DOHH2 (cell line): ENCODE results near the gene LRRC73.

ENCODE experiments used
- H3F3A ChIP-seq: fragments of 200-600 bp; sonication (generic), shearing (Covaris generic); 2 replicates; pipeline ENCODE4 v1.6.0; 2016; ENCODE audit warnings: antibody characterized with exemption, mild to moderate bottlenecking; ENCODE audit not compliant: control insufficient read depth, insufficient read depth
- H3K27ac ChIP-seq: fragments of 200-600 bp; sonication (generic); 2 replicates; pipeline ENCODE4 v1.5.1; 2014; ENCODE audit warnings: low read depth, mild to moderate bottlenecking, low read length, moderate library complexity
- H3K27me3 ChIP-seq: fragments of 200-600 bp; sonication (generic); 2 replicates; pipeline ENCODE4 v1.6.1; 2014; ENCODE audit warnings: mild to moderate bottlenecking, low read length, mixed read lengths; ENCODE audit not compliant: control insufficient read depth
- H3K36me3 ChIP-seq: fragments of 200-600 bp; sonication (generic); 2 replicates; pipeline ENCODE4 v1.6.1; 2014; ENCODE audit warnings: mild to moderate bottlenecking, low read length, moderate library complexity, mixed read lengths; ENCODE audit not compliant: control insufficient read depth
- H3K4me1 ChIP-seq: fragments of 200-600 bp; sonication (generic); 2 replicates; pipeline ENCODE4 v1.6.1; 2014; ENCODE audit warnings: mild to moderate bottlenecking, low read length, mixed read lengths; ENCODE audit not compliant: control insufficient read depth
- H3K4me2 ChIP-seq: fragments of 200-600 bp; sonication (generic); 2 replicates; pipeline ENCODE4 v1.6.0; 2014; ENCODE audit warnings: mild to moderate bottlenecking, low read length, moderate library complexity
- H3K4me3 ChIP-seq: fragments of 200-600 bp; sonication (generic); 2 replicates; pipeline ENCODE4 v1.5.1; 2014; ENCODE audit warnings: mild to moderate bottlenecking, low read length, mixed read lengths
- H3K79me2 ChIP-seq: fragments of 200-600 bp; sonication (generic); 2 replicates; pipeline ENCODE4 v1.6.1; 2014; ENCODE audit warnings: mild to moderate bottlenecking, low read length, mixed read lengths; ENCODE audit not compliant: control insufficient read depth
- H3K9me2 ChIP-seq: fragments of 200-600 bp; sonication (generic); replicated peaks from 2 replicates; pipeline ENCODE4 v1.6.1; 2014; ENCODE audit warnings: mild to moderate bottlenecking, low read length, mixed read lengths; ENCODE audit not compliant: control insufficient read depth
- H3K9me3 ChIP-seq: fragments of 200-600 bp; sonication (generic); 2 replicates; pipeline ENCODE4 v1.6.1; 2014; ENCODE audit warnings: antibody characterized with exemption, low read length, mixed read lengths; ENCODE audit not compliant: control insufficient read depth, insufficient read depth
- H4K20me1 ChIP-seq: fragments of 200-600 bp; sonication (generic); 2 replicates; pipeline ENCODE4 v1.6.0; 2014; ENCODE audit warnings: low read depth, mild to moderate bottlenecking, antibody characterized with exemption, low read length, moderate library complexity; ENCODE audit not compliant: control insufficient read depth, insufficient read depth
- CTCF ChIP-seq: fragments of 200-600 bp; sonication (generic); IDR thresholded peaks from one replicate; pipeline ENCODE4 v1.5.1; 2014; ENCODE audit warnings: antibody characterized with exemption, mild to moderate bottlenecking, low read depth, low read length; ENCODE audit not compliant: poor library complexity, severe bottlenecking
- EZH2phosphoT487 ChIP-seq: fragments of 200-600 bp; sonication (generic); IDR thresholded peaks from 2 replicates; pipeline ENCODE4 v1.6.1; 2017; ENCODE audit warnings: borderline replicate concordance, mild to moderate bottlenecking, antibody characterized with exemption, low read length, moderate library complexity, mixed read lengths

The LRRC73 gene

DNA sequence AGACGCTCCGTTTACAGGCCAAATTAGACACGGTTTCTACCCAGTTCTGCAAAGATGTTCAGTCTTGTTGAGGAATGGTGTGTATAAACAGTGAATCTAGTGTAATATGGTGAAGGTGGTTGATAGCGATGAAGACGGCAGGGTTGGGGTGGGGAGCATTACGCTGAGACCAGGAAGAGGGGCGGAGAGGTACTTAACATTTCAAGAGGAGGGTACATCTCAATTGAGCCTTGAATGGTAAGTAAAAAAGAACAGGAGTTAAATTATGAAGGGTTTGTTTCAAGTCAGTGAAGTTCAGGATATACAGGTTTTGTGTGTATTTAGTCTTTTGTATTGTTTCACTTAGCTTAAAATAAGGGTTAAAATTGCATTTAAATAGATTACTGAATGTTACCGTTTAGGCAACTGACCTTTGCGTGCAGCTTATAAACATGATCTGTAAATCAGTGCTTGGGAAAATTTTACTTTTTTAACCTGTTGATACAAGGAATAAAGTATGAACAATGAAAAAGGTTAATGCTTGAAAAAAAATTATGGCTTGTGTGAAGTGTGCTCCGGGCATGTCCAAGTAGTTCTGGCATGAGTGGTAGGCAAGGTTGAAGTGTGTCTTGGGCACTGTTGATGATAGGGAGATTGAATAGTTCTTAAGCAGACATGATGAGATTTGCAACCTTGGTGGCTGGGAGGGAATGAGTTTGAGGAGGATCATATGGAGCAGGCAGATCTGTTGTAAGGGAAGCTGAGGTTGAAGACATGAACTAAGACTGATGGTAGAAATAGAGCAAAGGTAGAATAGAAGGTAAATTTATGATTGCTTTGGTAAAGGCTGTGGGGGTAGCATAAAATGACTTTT lies 7.6 kb upstream of the LRRC73 start:
- TF ChIP-seq CTCF, result no peak
- no peak for TF ChIP-seq EZH2phosphoT487
- Histone ChIP-seq H3K27ac (peak overlapping the region; percentile 42), H3K79me2 (peaks cover 60% of the 10 kb centered on the region), H4K20me1 (peaks cover 4% of the 10 kb centered on the region; the same call in 1 of the 2 replicates), H3K4me3 (peak overlapping the region; percentile 99), H3K36me3 (peaks cover 87% of the 10 kb centered on the region), H3K9me3 (no peaks in the 10 kb centered on the region), H3K4me2 (peak overlapping the region; percentile 91), H3K27me3 (no peaks in the 10 kb centered on the region), H3F3A (peaks cover 7% of the 10 kb centered on the region; the same call in 1 of the 2 replicates), H3K4me1 (peaks cover 23% of the 10 kb centered on the region), H3K9me2 (no peaks in the 10 kb centered on the region)

DNA sequence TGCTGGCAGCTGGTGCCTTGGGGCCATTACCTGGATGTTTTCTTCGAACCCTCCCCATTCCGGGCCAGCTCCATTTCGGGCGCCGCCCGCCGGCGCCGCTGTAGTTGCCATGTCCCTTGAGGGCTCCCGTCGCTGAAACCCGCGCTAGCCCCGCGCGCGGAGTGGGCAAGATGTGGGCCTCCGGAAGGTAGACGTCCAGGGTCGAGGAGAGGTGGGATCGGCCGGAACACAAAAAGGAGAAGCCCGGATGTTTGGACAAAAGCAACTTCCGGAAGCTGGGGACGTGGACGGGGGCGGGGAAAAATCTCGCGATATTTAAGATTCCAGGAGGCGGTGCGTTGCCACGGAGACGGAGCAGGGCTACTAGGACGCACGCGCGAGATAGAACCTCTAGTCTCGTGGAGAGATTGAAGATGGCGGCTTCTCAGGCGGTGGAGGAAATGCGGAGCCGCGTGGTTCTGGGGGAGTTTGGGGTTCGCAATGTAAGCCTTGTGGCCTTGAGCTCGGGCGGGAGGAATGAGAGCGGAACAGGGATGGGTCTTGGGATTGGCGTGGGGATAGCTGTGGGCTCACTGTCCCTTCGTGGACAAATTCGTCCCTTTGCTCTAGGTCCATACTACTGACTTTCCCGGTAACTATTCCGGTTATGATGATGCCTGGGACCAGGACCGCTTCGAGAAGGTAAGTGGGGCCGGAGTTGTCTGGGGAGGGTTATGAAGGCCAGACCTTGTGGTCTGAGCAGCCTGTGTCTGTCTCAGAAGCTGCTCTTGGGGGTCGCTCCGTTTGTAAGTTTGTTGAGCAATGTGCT lies 6.8 kb upstream of the LRRC73 start, which contains the start of the genes POLR1C and YIPF3:
Gene POLR1C (plus strand): TSS at position 393 of the 808 bp plus-strand sequence. CDS start 21 bp downstream, at position 414.
Gene YIPF3 (minus strand): TSS at position 230 of the 808 bp plus-strand sequence. CDS start 119 bp downstream, at position 111.
- TF ChIP-seq EZH2phosphoT487 (no peak), CTCF (no peak)
- peaks cover 87% of the 10 kb centered on the region for H3K36me3 ChIP-seq

GRCh38 chr6:43516367-43516696 lies 6.2 kb upstream of the LRRC73 start:
- Histone ChIP-seq H3K4me3 (peak overlapping the region; percentile 99), H3K79me2 (peaks cover 60% of the 10 kb centered on the region), H3K27me3 (no peaks in the 10 kb centered on the region), H3F3A (peaks cover 10% of the 10 kb centered on the region; the same call in 1 of the 2 replicates), H3K36me3 (peaks cover 87% of the 10 kb centered on the region), H3K4me2 (peak overlapping the region; percentile 71), H3K9me3 (no peaks in the 10 kb centered on the region), H3K9me2 (no peaks in the 10 kb centered on the region), H4K20me1 (peaks cover 4% of the 10 kb centered on the region; the same call in 1 of the 2 replicates), H3K4me1 (peaks cover 23% of the 10 kb centered on the region), H3K27ac (peak overlapping the region; percentile 42)
- no peak for TF ChIP-seq EZH2phosphoT487
- no peak for TF ChIP-seq CTCF

More for the DNA sequence above, 6.8 kb upstream of the LRRC73 start, which contains the start of the genes POLR1C and YIPF3:
- Histone ChIP-seq H3K9me3 (no peaks in the 10 kb centered on the region), H3K4me1 (peaks cover 23% of the 10 kb centered on the region), H3K79me2 (peaks cover 60% of the 10 kb centered on the region), H3K4me3 (peak within 1 kb of the TSS; percentile 99), H4K20me1 (peaks cover 4% of the 10 kb centered on the region; the same call in 1 of the 2 replicates), H3K9me2 (no peaks in the 10 kb centered on the region), H3F3A (peaks cover 7% of the 10 kb centered on the region; the same call in 1 of the 2 replicates), H3K27me3 (no peaks in the 10 kb centered on the region), H3K27ac (peak within 1 kb of the TSS; percentile 42), H3K4me2 (peak within 1 kb of the TSS; percentile 91)
